Mesothelial cell of epicardium (in vitro differentiated cells): ENCODE data around the gene BRINP2. TPM values are rescaled to one million over a fixed set of nuclear protein-coding genes. Genes with fewer than 3 reads are reported as not detected.

ENCODE experiments used
- DNase-seq, 2 experiments: peaks; one replicate each; pipeline ENCODE4 v3.0.0; 2021; ENCODE audit warnings: low spot score in 2 of 2; ENCODE audit not compliant: unreplicated experiment in 2 of 2
- H3K27ac Mint-ChIP-seq: 2 replicates; pipeline ENCODE4 v1.8.0; 2021; ENCODE audit warnings: mixed read lengths
- H3K27me3 Mint-ChIP-seq: 2 replicates; pipeline ENCODE4 v1.8.0; 2021; ENCODE audit warnings: low read depth, mixed read lengths
- H3K36me3 Mint-ChIP-seq: 2 replicates; pipeline ENCODE4 v1.8.0; 2021; ENCODE audit warnings: mixed read lengths
- H3K4me1 Mint-ChIP-seq: 2 replicates; pipeline ENCODE4 v1.8.0; 2021; ENCODE audit warnings: mixed read lengths
- H3K4me3 Mint-ChIP-seq: 2 replicates; pipeline ENCODE4 v1.8.0; 2021; ENCODE audit warnings: mild to moderate bottlenecking, moderate library complexity, mixed read lengths
- H3K9me3 Mint-ChIP-seq: 2 replicates; pipeline ENCODE4 v1.8.0; 2021; ENCODE audit warnings: mixed read lengths
- CTCF ChIP-seq: fragments of 200-600 bp; sonication (generic); IDR thresholded peaks from one replicate; pipeline ENCODE4 v1.5.0; 2021; ENCODE audit warnings: antibody characterized with exemption; ENCODE audit not compliant: unreplicated experiment
- total RNA-seq: library from RNA; stranded (reverse); gene quantifications from 3 replicates; pipeline ENCODE4 v1.2.1, GENCODE V29; 2021

BRINP2 gene
- total RNA-seq, 1 donor from 2014 or later: 0.63 TPM

- TF ChIP-seq CTCF: no peak
- no peak overlapping the region for H3K4me3 Mint-ChIP-seq
- no peak overlapping the region for H3K27ac Mint-ChIP-seq
- H3K27me3 Mint-ChIP-seq: peaks cover 52% of the 10 kb centered on the region
- no peaks in the 10 kb centered on the region for H3K4me1 Mint-ChIP-seq
- H3K9me3 Mint-ChIP-seq: no peaks in the 10 kb centered on the region
- DNase-seq: no peak
- H3K36me3 Mint-ChIP-seq: no peaks in the 10 kb centered on the region
Measured at GRCh38 chr1:177198243-177198642, 27.5 kb downstream of the BRINP2 start.

- Mint-ChIP-seq H3K9me3 (peaks cover 4% of the 10 kb centered on the region), H3K27me3 (peaks cover 36% of the 10 kb centered on the region), H3K36me3 (no peaks in the 10 kb centered on the region), H3K4me1 (no peaks in the 10 kb centered on the region), H3K4me3 (no peak overlapping the region), H3K27ac (no peak overlapping the region)
- no peak for DNase-seq
- TF ChIP-seq CTCF: no peak
Measured at GRCh38 chr1:177200290-177200689, 29.5 kb downstream of the BRINP2 start.

GRCh38 chr1:177206831-177207355 is 36.1 kb downstream of the BRINP2 start:
- Mint-ChIP-seq H3K4me3 (no peak overlapping the region), H3K36me3 (no peaks in the 10 kb centered on the region), H3K27me3 (peaks cover 11% of the 10 kb centered on the region), H3K4me1 (no peaks in the 10 kb centered on the region), H3K9me3 (peaks cover 4% of the 10 kb centered on the region), H3K27ac (no peak overlapping the region)
- DNase-seq: no peak
- TF ChIP-seq CTCF: no peak

GRCh38 chr1:177208920-177209319 is 38.2 kb downstream of the BRINP2 start:
- no peak for TF ChIP-seq CTCF
- Mint-ChIP-seq H3K27ac (no peak overlapping the region), H3K9me3 (peaks cover 4% of the 10 kb centered on the region), H3K27me3 (peaks cover 6% of the 10 kb centered on the region), H3K4me1 (no peaks in the 10 kb centered on the region), H3K4me3 (no peak overlapping the region), H3K36me3 (no peaks in the 10 kb centered on the region)
- DNase-seq: no peak

- no peaks in the 10 kb centered on the region for H3K9me3 Mint-ChIP-seq
- DNase-seq: no peak
- no peaks in the 10 kb centered on the region for H3K4me1 Mint-ChIP-seq
- H3K27ac Mint-ChIP-seq: no peak overlapping the region
- H3K36me3 Mint-ChIP-seq: no peaks in the 10 kb centered on the region
- no peak for TF ChIP-seq CTCF
- H3K4me3 Mint-ChIP-seq: no peak overlapping the region
- H3K27me3 Mint-ChIP-seq: peaks cover 6% of the 10 kb centered on the region
Measured at GRCh38 chr1:177209357-177209756, 38.6 kb downstream of the BRINP2 start.

- no peak for TF ChIP-seq CTCF
- no peak overlapping the region for H3K4me3 Mint-ChIP-seq
- H3K27ac Mint-ChIP-seq: no peak overlapping the region
- no peak for DNase-seq
- H3K9me3 Mint-ChIP-seq: peaks cover 2% of the 10 kb centered on the region
- H3K4me1 Mint-ChIP-seq: no peaks in the 10 kb centered on the region
- H3K36me3 Mint-ChIP-seq: no peaks in the 10 kb centered on the region
- H3K27me3 Mint-ChIP-seq: peaks cover 6% of the 10 kb centered on the region
Measured at GRCh38 chr1:177210071-177210470, 39.3 kb downstream of the BRINP2 start.
